Fibroblast of skin of abdomen (primary cell): ENCODE results near the gene RASEF.
A peak's percentile ranks its signal among the peaks of the same experiment; 100 is the strongest.
"Not testable (repeated sequence)": the region's sequence is repeated elsewhere in the genome, so short reads cannot be mapped to it uniquely, and the experiment has no call there.

Source experiments
- DNase-seq: peaks from one replicate; pipeline ENCODE4 v3.0.0-alpha.2; 2013

Gene RASEF

DNA sequence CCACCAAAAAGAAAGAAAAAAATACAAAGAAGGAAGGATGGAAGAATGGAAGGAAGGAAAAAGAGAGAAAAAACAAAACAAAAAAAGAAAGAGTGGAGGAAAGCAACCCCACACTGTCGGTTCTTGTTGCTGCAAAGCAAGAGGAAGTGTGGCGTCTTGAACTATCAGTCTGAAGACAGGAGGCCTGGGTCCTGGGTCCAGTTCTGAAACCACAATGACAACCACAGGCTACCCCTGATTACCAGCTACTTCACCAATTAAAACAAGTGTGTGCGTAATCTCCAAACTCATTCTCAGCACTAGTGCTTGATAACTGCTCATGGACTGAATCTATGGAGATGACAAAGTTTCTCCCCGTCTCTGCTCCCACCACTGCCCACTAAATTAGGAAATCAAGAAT lies 93.7 kb downstream of the RASEF start:
- no peak for DNase-seq

DNA sequence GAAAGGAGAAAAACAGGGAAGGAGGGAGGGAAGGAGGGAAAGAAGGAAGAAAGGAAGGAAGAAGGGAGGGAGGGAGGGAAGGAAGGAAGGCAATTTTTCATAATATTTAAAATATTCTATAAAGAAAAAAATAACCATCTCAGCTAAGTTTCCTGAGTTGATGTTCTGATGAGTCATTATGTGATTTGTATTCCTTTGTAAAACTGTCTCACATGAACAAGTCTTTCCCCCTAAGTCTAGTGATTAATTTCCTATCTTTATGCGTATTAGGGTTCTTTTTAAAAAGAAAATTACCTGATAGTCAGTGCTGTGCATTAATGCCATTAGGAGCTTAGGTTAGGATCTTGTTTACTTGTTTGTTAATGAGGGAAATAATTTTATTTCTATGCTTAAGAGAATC lies 94.1 kb downstream of the RASEF start:
- no peak for DNase-seq

DNA sequence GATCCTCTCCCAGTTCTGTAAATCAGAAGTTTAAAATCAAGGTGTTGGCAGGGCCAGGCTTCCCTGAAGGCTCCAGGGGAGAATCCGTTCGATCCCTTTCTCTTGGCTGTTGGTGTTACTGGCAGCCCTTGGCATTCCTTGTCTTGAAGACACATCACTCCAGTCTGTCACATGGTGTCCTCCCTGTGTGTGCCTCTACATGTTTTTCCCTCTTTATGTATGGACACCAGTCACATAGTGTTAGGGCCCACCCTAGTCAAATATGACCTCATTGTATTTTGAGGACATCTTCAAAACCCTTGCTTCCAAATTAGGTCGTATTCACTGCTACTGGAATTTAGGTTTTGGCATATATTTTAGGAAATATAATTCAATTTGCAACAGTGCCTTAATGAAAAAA lies 94.6 kb downstream of the RASEF start:
- no peak for DNase-seq

DNA sequence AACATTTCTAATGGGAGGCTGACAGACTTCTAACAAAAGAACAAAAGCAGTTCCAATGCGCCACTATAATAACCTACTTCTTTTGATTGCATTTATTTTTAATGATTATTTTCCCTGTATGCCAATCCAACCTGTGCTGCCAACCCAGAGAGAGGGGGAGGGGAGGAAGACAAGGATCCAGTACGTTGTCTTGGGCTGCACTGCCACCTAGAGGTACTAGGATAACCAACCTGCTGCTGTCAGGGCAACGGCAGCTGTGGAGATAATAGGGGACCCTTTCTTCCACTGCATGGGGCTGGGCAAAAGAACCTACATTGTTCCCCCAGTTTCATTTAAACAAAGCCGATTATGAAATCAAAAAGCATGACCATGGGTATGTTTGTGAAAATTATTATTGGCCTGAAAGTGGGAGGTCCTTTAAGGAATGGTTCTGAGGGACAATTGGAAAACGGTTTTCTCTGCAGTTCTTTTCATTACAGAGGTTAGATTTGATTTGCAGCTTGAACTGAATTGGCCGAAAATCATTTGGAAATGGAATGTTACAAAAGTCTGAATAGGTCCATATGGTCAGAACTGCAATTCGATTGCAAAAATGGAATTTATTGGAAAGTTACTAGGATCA lies 101.3 kb downstream of the RASEF start:
- DNase-seq: peak; percentile 69

DNA sequence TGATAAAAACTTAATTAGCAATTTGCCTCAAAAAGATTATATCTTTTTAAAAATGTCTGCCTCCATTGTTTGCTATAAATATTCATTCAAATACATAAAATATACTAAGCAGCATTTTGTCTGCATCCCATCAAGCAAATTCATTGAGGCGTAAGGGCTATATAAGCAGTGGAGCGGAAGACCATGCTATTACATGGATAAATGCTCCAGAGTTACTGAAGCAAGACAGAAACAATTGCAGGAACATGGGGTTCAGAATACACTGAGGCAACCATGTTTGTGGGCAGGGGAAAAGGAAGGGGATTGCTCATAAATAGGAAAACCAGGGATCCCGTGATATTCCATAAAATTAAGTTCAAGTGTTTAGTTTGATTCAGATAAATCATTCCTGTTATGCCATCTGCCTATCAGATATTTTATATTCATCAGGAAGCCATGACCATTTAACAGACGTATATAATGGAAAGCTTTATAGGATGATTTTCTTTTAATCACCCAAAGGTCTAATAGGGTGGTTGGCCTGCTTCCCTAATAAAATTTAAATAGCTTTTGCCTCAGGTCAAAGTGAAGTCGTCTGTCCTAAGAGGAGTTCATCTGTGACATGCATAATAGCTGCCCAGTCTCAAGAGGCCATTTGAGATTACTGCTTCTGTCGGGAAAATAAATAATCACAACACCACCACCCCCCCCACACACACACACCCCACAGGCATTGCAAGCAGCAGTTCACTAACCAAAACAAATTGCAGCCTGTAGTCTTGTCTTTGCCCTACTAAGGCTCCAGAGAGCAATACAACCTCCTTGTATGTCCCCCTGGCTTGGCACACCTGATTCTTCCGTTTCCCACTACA lies 105.2 kb downstream of the RASEF start:
- no peak for DNase-seq

DNA sequence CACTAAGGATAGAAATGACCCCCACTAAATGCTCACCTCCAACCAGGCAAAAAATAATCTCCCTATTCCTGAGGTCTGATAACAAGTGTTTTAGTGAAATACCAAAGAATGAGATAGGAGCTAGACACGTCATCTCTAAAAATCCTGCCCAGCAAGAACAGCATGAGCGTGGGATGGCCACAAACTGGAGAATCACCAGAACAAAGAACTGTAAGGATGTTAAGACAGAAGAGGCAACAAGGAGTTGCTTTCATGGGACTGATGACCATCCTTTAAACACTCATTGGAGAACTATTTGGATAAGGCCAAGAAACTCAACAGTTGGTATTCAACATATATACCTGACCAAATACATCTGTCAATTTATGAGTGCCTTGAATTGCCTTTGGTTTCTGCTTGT lies 113.7 kb downstream of the RASEF start:
- no peak for DNase-seq

DNA sequence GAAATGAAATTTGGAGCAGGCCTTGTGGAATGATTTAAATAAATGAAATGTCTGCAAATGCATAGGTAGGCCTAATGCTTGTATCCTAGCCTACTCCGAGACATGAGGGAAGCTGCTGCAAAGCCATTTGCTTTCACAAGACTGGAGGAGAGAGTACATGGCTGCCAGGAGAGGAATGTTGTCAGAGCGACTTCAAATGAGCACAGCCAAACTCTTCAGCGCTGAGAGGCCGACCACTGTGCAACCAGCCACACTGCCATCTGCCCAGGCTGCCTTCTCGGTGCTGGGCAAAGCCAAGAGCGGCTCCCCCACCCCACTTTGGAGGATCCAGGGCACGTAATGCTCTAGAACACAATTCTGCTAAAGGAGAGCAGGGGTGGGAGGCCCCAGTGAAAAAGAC lies 122.6 kb downstream of the RASEF start:
- DNase-seq: no peak

DNA sequence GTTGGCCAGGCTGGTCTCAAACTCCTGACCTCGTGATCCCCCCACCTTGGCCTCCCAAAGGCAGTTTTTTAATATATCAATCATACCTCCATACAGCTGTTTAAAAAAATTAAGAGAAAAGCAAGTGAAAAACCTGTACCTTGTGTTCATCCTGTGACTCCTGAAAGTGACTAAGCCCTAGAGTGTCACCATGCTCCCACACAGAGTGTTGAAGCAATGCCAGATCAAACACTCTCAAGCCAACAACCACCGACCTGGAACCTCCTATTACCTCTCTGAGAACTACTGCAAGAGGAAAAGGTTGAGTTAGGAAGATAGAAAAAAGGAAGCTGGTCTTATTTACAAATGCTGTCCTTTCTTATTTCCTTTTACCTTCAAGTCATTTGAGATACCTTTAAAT lies 123.5 kb downstream of the RASEF start:
- no peak for DNase-seq

DNA sequence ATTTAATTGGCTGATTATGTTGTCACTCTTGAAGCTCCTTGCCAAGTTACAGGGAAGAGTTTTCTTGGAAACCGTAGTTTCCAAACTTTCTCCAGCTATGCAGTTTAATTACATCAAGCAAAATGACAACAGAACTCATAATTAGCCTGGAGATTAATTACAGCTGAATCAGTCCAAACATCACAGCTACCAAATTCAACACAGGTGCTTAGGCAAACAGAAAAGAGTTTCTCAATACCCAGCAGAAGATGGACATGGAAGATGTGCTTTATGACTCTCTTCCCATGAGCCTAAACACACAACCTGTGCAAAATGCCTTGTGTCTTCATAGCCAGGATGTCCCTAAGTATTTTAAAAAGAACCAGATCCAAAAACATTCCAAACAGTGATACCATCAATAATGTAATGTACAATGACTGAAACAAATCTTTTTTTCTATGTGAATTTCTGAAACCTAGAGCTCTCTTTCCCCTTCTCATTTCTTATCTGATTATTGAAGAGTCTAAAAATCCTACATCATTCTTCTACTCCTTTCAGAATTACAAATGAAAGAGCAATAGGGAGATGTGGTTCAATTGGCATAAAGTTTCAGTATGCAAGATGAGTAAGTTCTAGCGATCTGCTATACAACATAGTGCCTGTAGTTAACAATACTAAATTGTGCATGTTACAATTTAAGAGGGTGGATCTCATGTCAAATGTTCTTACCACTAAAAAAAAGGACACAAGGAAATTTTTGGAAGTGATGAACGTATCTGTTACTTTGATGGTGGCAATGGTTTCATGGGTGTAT lies 124.3 kb downstream of the RASEF start:
- no peak for DNase-seq

DNA sequence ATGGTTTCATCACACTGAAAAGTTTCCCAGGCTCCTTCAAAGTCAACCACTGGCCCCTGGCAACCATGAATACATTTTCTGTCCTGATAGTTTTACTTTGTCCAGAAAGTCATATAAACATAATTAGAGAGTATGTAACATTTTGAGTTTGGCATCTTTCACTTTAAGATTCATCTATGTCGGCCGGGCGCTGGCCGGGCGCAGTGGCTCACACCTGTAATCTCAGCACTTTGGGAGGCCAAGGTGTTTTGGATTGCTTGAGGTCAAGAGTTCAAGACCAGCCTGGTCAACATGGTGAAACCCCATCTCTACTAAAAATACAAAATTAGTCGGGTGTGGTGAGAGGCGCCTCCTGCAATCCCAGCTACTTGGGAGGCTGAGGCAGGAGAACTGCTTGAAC lies 126.4 kb downstream of the RASEF start:
- not testable (repeated sequence) for DNase-seq

DNA sequence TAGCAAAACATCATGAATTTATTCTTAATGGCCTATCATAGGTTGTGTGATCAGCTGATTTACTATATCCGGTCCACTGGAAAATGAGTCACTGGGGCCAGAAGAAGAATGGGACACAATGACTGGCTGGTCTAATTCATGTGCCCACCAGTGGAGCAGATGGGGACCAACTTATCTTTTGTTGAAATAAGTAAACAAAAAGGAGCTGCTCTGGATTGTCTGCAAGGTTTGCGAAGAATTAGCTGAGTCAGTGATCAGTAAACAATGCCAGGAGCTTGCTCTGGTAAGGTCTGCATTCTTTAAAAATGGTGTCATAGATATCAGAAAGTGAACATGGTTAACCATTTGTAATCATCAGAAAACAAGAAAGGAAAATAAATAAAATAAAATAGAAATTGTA lies 128.0 kb downstream of the RASEF start:
- peak; percentile 55 for DNase-seq

DNA sequence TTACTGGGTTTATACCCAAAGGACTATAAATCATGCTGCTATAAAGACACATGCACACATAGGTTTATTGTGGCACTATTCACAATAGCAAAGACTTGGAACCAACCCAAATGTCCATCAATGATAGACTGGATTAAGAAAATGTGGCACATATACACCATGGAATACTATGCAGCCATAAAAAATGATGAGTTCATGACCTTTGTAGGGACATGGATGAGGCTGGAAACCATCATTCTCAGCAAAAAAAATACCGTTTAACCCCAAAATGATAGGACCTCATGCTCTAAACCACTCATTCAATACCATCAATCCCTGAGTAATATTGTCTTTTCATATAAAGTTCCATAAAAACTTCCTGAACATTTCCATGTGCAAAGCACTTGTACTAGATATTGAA lies 128.9 kb downstream of the RASEF start:
- not testable (repeated sequence) for DNase-seq

DNA sequence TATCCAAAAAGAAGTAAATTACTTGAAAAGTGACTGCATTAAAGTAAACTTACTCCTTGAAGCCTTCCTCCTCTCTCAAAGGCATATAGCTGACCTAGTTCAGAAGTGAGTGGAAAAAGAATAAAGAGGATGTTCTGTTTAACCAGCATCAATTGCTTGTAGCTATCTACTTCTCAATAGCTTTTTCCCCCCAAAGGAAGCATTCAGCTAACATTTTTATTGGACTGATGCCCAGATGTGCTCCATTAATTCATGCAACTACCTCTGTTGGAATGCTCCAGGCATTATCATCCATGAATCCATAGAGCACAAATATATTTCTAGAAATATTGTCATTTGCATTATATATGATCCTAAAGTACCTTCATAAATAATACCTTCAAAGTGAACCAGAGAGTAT lies 132.8 kb downstream of the RASEF start:
- DNase-seq: peak; percentile 8
